CD14-positive monocyte (primary cell): ENCODE measurements around the gene HSPB1. TPM values are rescaled to one million over a fixed set of nuclear protein-coding genes. Genes with fewer than 3 reads are reported as not detected.

Source experiments
- DNase-seq, 3 donors: peaks; one replicate each; pipeline ENCODE4 v3.0.0-alpha.2; 2011 to 2022
- H2AFZ ChIP-seq: 2 replicates; pipeline ENCODE4 v1.6.0; 2012; ENCODE audit warnings: mild to moderate bottlenecking, low read depth, low read length, inconsistent platforms; ENCODE audit not compliant: insufficient read depth, poor library complexity, severe bottlenecking
- H3K27ac ChIP-seq, 2 donors: 1 replicate in 1 of 2; 2 replicates in 1 of 2; pipeline ENCODE4 v1.5.1; 2012 to 2013; ENCODE audit warnings: low read length in 2 of 2, control low read depth in 1 of 2, inconsistent platforms in 1 of 2, low read depth in 1 of 2, mild to moderate bottlenecking in 1 of 2
- H3K27me3 ChIP-seq, 2 donors: one replicate each; pipeline versions ENCODE4 v1.6.0 to v1.6.1; 2011 to 2013; ENCODE audit warnings: low read length in 2 of 2; ENCODE audit not compliant: control insufficient read depth in 2 of 2, insufficient read depth in 2 of 2
- H3K36me3 ChIP-seq, 2 donors: replicated peaks in 1 of 2; 1 replicate in 1 of 2; 2 replicates in 1 of 2; pipeline versions ENCODE4 v1.5.1 to v1.6.1; 2012 to 2013; ENCODE audit warnings: low read length in 2 of 2, control low read depth in 1 of 2, inconsistent platforms in 1 of 2, mild to moderate bottlenecking in 1 of 2; ENCODE audit not compliant: insufficient read depth in 2 of 2, control insufficient read depth in 1 of 2
- H3K4me1 ChIP-seq, 2 donors: 1 replicate in 1 of 2; 2 replicates in 1 of 2; pipeline versions ENCODE4 v1.5.1 to v1.6.1; 2012 to 2013; ENCODE audit warnings: low read length in 2 of 2, control low read depth in 1 of 2, inconsistent platforms in 1 of 2, mild to moderate bottlenecking in 1 of 2, moderate library complexity in 1 of 2; ENCODE audit not compliant: insufficient read depth in 2 of 2, control insufficient read depth in 1 of 2
- H3K4me2 ChIP-seq: replicated peaks from 2 replicates; pipeline ENCODE3; 2012; ENCODE audit warnings: low read length, moderate library complexity, mild to moderate bottlenecking; ENCODE audit not compliant: poor library complexity, severe bottlenecking; ENCODE audit errors: extremely low read depth
- H3K4me3 ChIP-seq, 3 experiments: fragments of 200-600 bp in 1 of 3; sonication (generic) in 1 of 3; replicated peaks in 1 of 3; 1 replicate in 2 of 3; 2 replicates in 1 of 3; pipeline ENCODE4 v1.5.1; 2011 to 2013; ENCODE audit warnings: low read length in 3 of 3, mild to moderate bottlenecking in 3 of 3, control low read depth in 2 of 3, low read depth in 2 of 3, inconsistent platforms in 1 of 3, moderate library complexity in 1 of 3
- H3K79me2 ChIP-seq: 2 replicates; pipeline ENCODE4 v1.6.0; 2012; ENCODE audit warnings: mild to moderate bottlenecking, control low read depth, inconsistent platforms, low read length, moderate library complexity; ENCODE audit not compliant: insufficient read depth
- H3K9ac ChIP-seq: 2 replicates; pipeline ENCODE4 v1.6.0; 2017; ENCODE audit warnings: low read length, mild to moderate bottlenecking; ENCODE audit not compliant: insufficient read depth, poor library complexity, severe bottlenecking
- H3K9me3 ChIP-seq, 2 donors: replicated peaks in 1 of 2; 1 replicate in 1 of 2; 2 replicates in 1 of 2; pipeline versions ENCODE4 v1.5.1 to v1.6.1; 2012 to 2013; ENCODE audit warnings: low read length in 2 of 2, control low read depth in 1 of 2; ENCODE audit not compliant: control insufficient read depth in 1 of 2, insufficient read depth in 1 of 2
- H4K20me1 ChIP-seq: 2 replicates; pipeline ENCODE4 v1.6.0; 2012; ENCODE audit warnings: mild to moderate bottlenecking, low read length, control low read depth, moderate library complexity; ENCODE audit not compliant: insufficient read depth
- H3K27ac Mint-ChIP-seq, 7 donors: one replicate each; pipeline ENCODE4 v1.8.0; 2020; ENCODE audit warnings: mild to moderate bottlenecking in 7 of 7, mixed read lengths in 7 of 7, moderate library complexity in 6 of 7, inconsistent platforms in 2 of 7
- H3K27me3 Mint-ChIP-seq, 3 donors: one replicate each; pipeline ENCODE4 v1.8.0; 2021 to 2022; ENCODE audit warnings: low read depth in 3 of 3, mild to moderate bottlenecking in 3 of 3, mixed read lengths in 3 of 3, moderate library complexity in 3 of 3, inconsistent platforms in 1 of 3
- H3K36me3 Mint-ChIP-seq, 2 donors: one replicate each; pipeline ENCODE4 v1.8.0; 2020; ENCODE audit warnings: mixed read lengths in 2 of 2, inconsistent platforms in 1 of 2, mild to moderate bottlenecking in 1 of 2
- H3K4me1 Mint-ChIP-seq: one replicate; pipeline ENCODE4 v1.8.0; 2020; ENCODE audit warnings: mild to moderate bottlenecking, mixed read lengths
- H3K4me3 Mint-ChIP-seq, 2 donors: one replicate each; pipeline ENCODE4 v1.8.0; 2020; ENCODE audit warnings: mild to moderate bottlenecking in 2 of 2, mixed read lengths in 2 of 2, moderate library complexity in 1 of 2
- H3K9me3 Mint-ChIP-seq, 7 donors: one replicate each; pipeline ENCODE4 v1.8.0; 2020 to 2022; ENCODE audit warnings: mixed read lengths in 7 of 7, mild to moderate bottlenecking in 6 of 7, moderate library complexity in 6 of 7, inconsistent platforms in 2 of 7
- CTCF ChIP-seq: fragments of 200-600 bp; IDR thresholded peaks from one replicate; pipeline ENCODE4 v1.8.0; 2022; ENCODE audit warnings: antibody characterized with exemption, mild to moderate bottlenecking
- WGBS: methylation state at CpG from one replicate; pipeline ENCODE4 v1.1.5; 2013; ENCODE audit warnings: missing lambda C conversion rate; ENCODE audit not compliant: insufficient coverage; 5-methylcytosine and 5-hydroxymethylcytosine counted together
- intact Hi-C, 2 donors: fragments of 100-400 bp; cut with micrococcal nuclease; formaldehyde crosslinking; loops; one replicate each; pipeline versions ENCODE4 v1.15.0 to v1.15.1; 2023
- polyA plus RNA-seq, 3 donors: library from polyadenylated mRNA; depleted of rRNA in 1 of 3; unstranded in 2 of 3; stranded (reverse) in 1 of 3; fragments of 300-500 nt in 2 of 3; fragments of >200 nt in 1 of 3; fragmentation: Illumina TruSeq in 2 of 3; gene quantifications; 1 replicate in 2 of 3; 2 replicates in 1 of 3; pipeline ENCODE4 v1.2.3, GENCODE V29; 2012 to 2021

HSPB1 gene
- polyA plus RNA-seq, 3 donors = 8.3 to 20.7 (median 8.9) TPM

- Histone ChIP-seq H3K27me3 (no peaks in the 10 kb centered on the region), H3K4me3 (no peak overlapping the region), H3K36me3 (no peaks in the 10 kb centered on the region), H4K20me1 (peaks cover 10% of the 10 kb centered on the region), H3K79me2 (peaks cover 7% of the 10 kb centered on the region), H3K4me2 (no peak overlapping the region), H3K9me3 (no peaks in the 10 kb centered on the region), H3K4me1 (peaks cover 15 to 22% of the 10 kb centered on the region in 2 donors), H3K27ac (no peak overlapping the region), H3K9ac (no peak overlapping the region), H2AFZ (no peak overlapping the region)
- intact Hi-C loops = loop anchor here in 1 of 2 donors (10.0 kb wide), 1 partner anchor 141 kb away; no protein-coding TSS in a partner anchor
- Mint-ChIP-seq H3K36me3 (no peaks in the 10 kb centered on the region), H3K4me3 (no peak overlapping the region), H3K4me1 (peaks cover 26% of the 10 kb centered on the region), H3K9me3 (peaks cover 0 to 4% (median 0%) of the 10 kb centered on the region in 7 donors), H3K27me3 (no peaks in the 10 kb centered on the region), H3K27ac (peak overlapping the region in 2 of 7 donors; percentile 36 to 45)
- DNase-seq = peak in 2 of 3 donors; percentile 21 to 35
- TF ChIP-seq CTCF = no peak
- 0% methylated on average over 5 of the region's 5 CpGs for WGBS
Measured at GRCh38 chr7:76315364-76315763, 12.9 kb downstream of the HSPB1 start.

GRCh38 chr7:76316984-76317781, 14.7 kb downstream of the HSPB1 start:
- no peak for DNase-seq
- no peak for TF ChIP-seq CTCF
- Mint-ChIP-seq H3K27me3 (no peaks in the 10 kb centered on the region), H3K9me3 (peaks cover 0 to 6% (median 0%) of the 10 kb centered on the region in 7 donors), H3K36me3 (peaks cover 0 to 4% of the 10 kb centered on the region in 2 donors), H3K4me3 (peak overlapping the region; percentile 95 to 99), H3K27ac (peak overlapping the region; percentile 70 to 97 (median 94)), H3K4me1 (peaks cover 26% of the 10 kb centered on the region)
- Histone ChIP-seq H3K9ac (peak overlapping the region; percentile 76), H3K36me3 (peaks cover 0 to 4% of the 10 kb centered on the region in 2 donors), H4K20me1 (peaks cover 19% of the 10 kb centered on the region), H3K27me3 (no peaks in the 10 kb centered on the region), H3K4me2 (peak overlapping the region; percentile 98), H3K4me1 (peaks cover 15 to 22% of the 10 kb centered on the region in 2 donors), H3K27ac (peak overlapping the region; percentile 62 to 88), H3K9me3 (no peaks in the 10 kb centered on the region), H3K79me2 (peaks cover 7% of the 10 kb centered on the region), H3K4me3 (peak overlapping the region; percentile 56 to 90 (median 75)), H2AFZ (peak overlapping the region; percentile 98)
- 36% methylated on average over 8 of the region's 14 CpGs for WGBS
- intact Hi-C loops = loop anchor here in 1 of 2 donors (10.0 kb wide), 1 partner anchor 142 kb away; no protein-coding TSS in a partner anchor
